Measurements from ENCODE around the gene DMD.

GRCh38 chrX:32896088-32896487 is 315.3 kb downstream of the DMD start:
- TF ChIP-seq CTCF (IDR thresholded peaks at IDR 0.05) = no peak
- no peak for TF ChIP-seq POLR2A (IDR thresholded peaks at IDR 0.05)
